Upper lobe of left lung (tissue), 6 donors: Measurements from ENCODE around the gene ARHGAP23. TPM values are rescaled to one million over a fixed set of nuclear protein-coding genes. Genes with fewer than 3 reads are reported as not detected.

ENCODE experiments used
- ATAC-seq, 2 donors: fragments of 200-7000 bp; cut with Tn5 transposase; one replicate each; pipeline ENCODE4 v1.9.1; 2022; ENCODE audit warnings: mild to moderate bottlenecking in 2 of 2, moderate library complexity in 2 of 2; ENCODE audit not compliant: low FRiP score in 2 of 2
- DNase-seq, 2 donors: peaks; one replicate each; pipeline ENCODE4 v3.0.0-alpha.2; 2019 to 2020
- H3K27ac ChIP-seq, 4 donors: fragments of 200-600 bp; sonication (generic); one replicate each; pipeline ENCODE4 v1.5.1; 2016 to 2019
- H3K27me3 ChIP-seq, 4 donors: fragments of 200-600 bp; sonication (generic); one replicate each; pipeline ENCODE4 v1.5.1; 2017 to 2019
- H3K36me3 ChIP-seq, 4 donors: fragments of 200-600 bp; sonication (generic); one replicate each; pipeline ENCODE4 v1.5.1; 2016 to 2019
- H3K4me1 ChIP-seq, 4 donors: fragments of 200-600 bp; sonication (generic); one replicate each; pipeline ENCODE4 v1.5.1; 2018 to 2019
- H3K4me3 ChIP-seq, 4 donors: fragments of 200-600 bp; sonication (generic); one replicate each; pipeline ENCODE4 v1.5.1; 2017 to 2019; ENCODE audit warnings: mild to moderate bottlenecking in 2 of 4, moderate library complexity in 1 of 4
- H3K9me3 ChIP-seq, 4 donors: fragments of 200-600 bp; sonication (generic); one replicate each; pipeline ENCODE4 v1.5.1; 2018 to 2019
- CTCF ChIP-seq, 6 experiments: fragments of 450-650 bp in 4 of 6; fragments of 200-600 bp in 2 of 6; sonication (generic) in 2 of 6; IDR thresholded peaks; one replicate each; pipeline ENCODE4 v1.5.1; 2016 to 2019; ENCODE audit warnings: antibody characterized with exemption in 6 of 6
- EP300 ChIP-seq, 4 donors: sonication (generic); formaldehyde crosslinking; IDR thresholded peaks; one replicate each; pipeline ENCODE4 v1.5.1; 2017; ENCODE audit warnings: antibody characterized with exemption in 4 of 4, control low read depth in 2 of 4
- POLR2A ChIP-seq, 4 donors: fragments of 450-650 bp; IDR thresholded peaks; one replicate each; pipeline ENCODE4 v1.5.1; 2016 to 2017; ENCODE audit warnings: antibody characterized with exemption in 4 of 4, mild to moderate bottlenecking in 2 of 4
- POLR2AphosphoS5 ChIP-seq, 2 donors: sonication (generic); formaldehyde crosslinking; IDR thresholded peaks; one replicate each; pipeline ENCODE4 v1.5.1; 2017; ENCODE audit warnings: antibody characterized with exemption in 2 of 2
- WGBS, 2 donors: methylation state at CpG; one replicate each; pipeline ENCODE4 v1.1.5; 2017 to 2018; 5-methylcytosine and 5-hydroxymethylcytosine counted together
- total RNA-seq, 6 donors: library from RNA; depleted of rRNA in 4 of 6; stranded (reverse); fragments of >200 nt in 4 of 6; gene quantifications; one replicate each; pipeline versions ENCODE4 v1.1.0 to v1.2.1, GENCODE V29; 2016 to 2021
- donor health status: DM: no; HTN: no; CAD: no; lungs with moderate emphysema.
- donor health status: DM: no; HTN: yes; CAD: no; lungs with severe emphysema.

The ARHGAP23 gene
- total RNA-seq, 6 donors from 2014 or later, result 30.4 to 104 (median 70.1) TPM

DNA sequence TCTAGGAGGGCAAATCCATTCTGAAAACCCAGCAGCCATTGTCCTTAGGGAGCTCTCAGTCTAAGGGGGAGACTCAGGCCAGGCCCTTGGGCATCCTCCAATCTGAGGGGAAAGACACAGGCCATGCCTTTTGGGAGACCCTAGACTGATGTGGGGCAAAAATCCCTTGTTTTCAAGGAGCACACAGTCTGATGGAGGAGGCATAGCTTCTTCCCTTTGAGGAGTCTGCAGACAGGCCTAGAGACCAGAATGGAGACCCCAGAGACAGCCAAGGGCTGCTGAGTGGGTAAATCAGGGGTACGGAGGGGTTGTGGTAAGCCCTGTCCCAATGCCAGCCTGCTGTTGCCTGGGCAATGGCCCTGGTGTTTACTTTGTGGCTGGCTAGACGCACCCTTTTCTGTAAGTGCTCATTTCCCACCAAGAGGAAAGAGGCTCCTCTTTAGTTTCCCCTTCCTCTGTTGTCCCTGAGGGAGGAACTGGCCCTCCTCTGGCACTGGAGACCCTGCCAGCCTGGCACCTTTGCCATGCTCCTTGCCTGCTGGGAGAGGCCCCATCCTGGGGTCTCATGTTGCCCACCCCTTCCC lies 19.3 kb downstream of the ARHGAP23 start:
- H3K36me3 ChIP-seq, result no peaks in the 10 kb centered on the region
- WGBS, 2 donors, result 13 to 17% methylated on average over 1 to 2 of the region's 2 CpGs
- ATAC-seq (no peak), DNase-seq (peak in 1 of 2 donors; percentile 60)
- H3K9me3 ChIP-seq, result no peaks in the 10 kb centered on the region
- peak overlapping the region; percentile 65 to 89 (median 79) for H3K27ac ChIP-seq
- TF ChIP-seq POLR2A (IDR thresholded peaks at IDR 0.05), result no peak
- TF ChIP-seq EP300 (IDR thresholded peaks at IDR 0.05), result peak in 2 of 4 donors; percentile 32 to 60
- peak in 1 of 2 donors; percentile 38 for TF ChIP-seq POLR2AphosphoS5 (IDR thresholded peaks at IDR 0.05)
- no peaks in the 10 kb centered on the region for H3K27me3 ChIP-seq
- H3K4me3 ChIP-seq, result no peak overlapping the region
- H3K4me1 ChIP-seq, result peaks cover 41 to 73% (median 55%) of the 10 kb centered on the region in 4 donors

DNA sequence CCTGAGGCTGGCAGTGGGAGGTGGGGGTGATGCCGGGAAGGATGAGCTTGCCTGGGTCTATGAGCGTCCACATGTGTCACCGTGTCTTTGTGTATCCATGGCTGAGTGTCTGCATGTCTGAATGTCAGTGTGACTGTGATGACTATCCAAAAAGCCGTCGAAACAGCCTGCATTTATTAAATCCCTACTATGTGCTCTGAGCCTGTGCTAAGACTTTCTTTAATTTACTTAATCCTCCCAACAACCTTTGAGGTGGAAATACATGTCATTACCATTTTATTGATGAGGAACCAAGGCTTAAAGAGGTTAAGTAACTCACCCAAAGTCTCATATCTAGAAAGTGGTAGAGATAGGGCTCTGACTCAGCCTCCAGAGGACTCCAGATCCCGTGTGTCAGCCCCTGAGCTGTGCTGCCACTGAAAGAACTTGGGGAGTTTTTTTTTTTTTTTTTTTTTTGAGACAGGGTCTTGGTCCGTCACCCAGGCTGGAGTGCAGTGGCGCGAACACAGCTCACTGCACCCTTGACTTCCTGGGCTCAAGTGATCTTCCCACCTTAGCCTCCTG lies 20.0 kb downstream of the ARHGAP23 start:
- ATAC-seq (no peak), DNase-seq (no peak)
- peak overlapping the region; percentile 65 to 89 (median 79) for H3K27ac ChIP-seq
- H3K27me3 ChIP-seq, result no peaks in the 10 kb centered on the region
- 66 to 68% methylated on average over 9 of the region's 9 CpGs for WGBS, 2 donors
- no peaks in the 10 kb centered on the region for H3K36me3 ChIP-seq
- H3K4me3 ChIP-seq, result no peak overlapping the region
- peaks cover 48 to 75% (median 56%) of the 10 kb centered on the region in 4 donors for H3K4me1 ChIP-seq
- no peaks in the 10 kb centered on the region for H3K9me3 ChIP-seq
- TF ChIP-seq CTCF (IDR thresholded peaks at IDR 0.05) (no peak), POLR2AphosphoS5 (IDR thresholded peaks at IDR 0.05) (no peak), EP300 (IDR thresholded peaks at IDR 0.05) (no peak), POLR2A (IDR thresholded peaks at IDR 0.05) (no peak)

DNA sequence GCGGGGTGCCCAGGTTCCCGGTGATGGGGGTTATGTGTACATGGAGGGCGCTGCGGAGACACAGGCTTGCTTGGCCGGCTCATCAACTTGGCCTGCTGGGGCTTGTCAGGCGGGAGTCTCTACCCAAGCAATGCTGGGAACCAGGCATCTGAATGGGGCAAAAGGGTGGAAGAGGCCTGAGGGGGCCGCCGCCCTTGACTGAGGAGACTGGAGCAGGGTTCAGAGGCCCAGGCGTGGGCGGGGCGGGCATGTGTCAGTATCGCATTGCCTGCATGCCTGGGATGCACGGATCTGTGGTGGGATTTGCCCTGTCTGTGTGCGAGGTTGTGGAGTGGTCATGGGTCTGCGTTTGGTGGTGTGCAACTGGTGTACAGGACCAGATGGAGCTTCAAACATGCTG lies 21.1 kb downstream of the ARHGAP23 start:
- TF ChIP-seq CTCF (IDR thresholded peaks at IDR 0.05), result no peak
- TF ChIP-seq POLR2AphosphoS5 (IDR thresholded peaks at IDR 0.05), result no peak
- TF ChIP-seq EP300 (IDR thresholded peaks at IDR 0.05), result no peak
- TF ChIP-seq POLR2A (IDR thresholded peaks at IDR 0.05), result no peak
- Histone ChIP-seq H3K4me3 (no peak overlapping the region), H3K4me1 (peaks cover 45 to 73% (median 51%) of the 10 kb centered on the region in 4 donors), H3K27ac (peak overlapping the region; percentile 79 to 89 (median 84)), H3K9me3 (no peaks in the 10 kb centered on the region), H3K36me3 (no peaks in the 10 kb centered on the region), H3K27me3 (no peaks in the 10 kb centered on the region)
- 72 to 73% methylated on average over 12 to 14 of the region's 15 CpGs for WGBS, 2 donors
- ATAC-seq (peak in 1 of 2 donors; percentile 1), DNase-seq (no peak)

- Histone ChIP-seq H3K4me3 (peak overlapping the region in 1 of 4 donors; percentile 27), H3K9me3 (no peaks in the 10 kb centered on the region), H3K36me3 (no peaks in the 10 kb centered on the region), H3K27me3 (no peaks in the 10 kb centered on the region), H3K4me1 (peaks cover 55 to 83% (median 63%) of the 10 kb centered on the region in 4 donors), H3K27ac (peak overlapping the region; percentile 79 to 89 (median 84))
- DNase-seq, result no peak
- ATAC-seq, result no peak
- WGBS, 2 donors, result 61 to 73% methylated on average over 6 of the region's 6 CpGs
- TF ChIP-seq POLR2AphosphoS5 (IDR thresholded peaks at IDR 0.05) (no peak), POLR2A (IDR thresholded peaks at IDR 0.05) (no peak), EP300 (IDR thresholded peaks at IDR 0.05) (no peak), CTCF (IDR thresholded peaks at IDR 0.05) (no peak)
These were observed 22.3 kb downstream of the ARHGAP23 start for GRCh38 chr17:38450557-38451029.

DNA sequence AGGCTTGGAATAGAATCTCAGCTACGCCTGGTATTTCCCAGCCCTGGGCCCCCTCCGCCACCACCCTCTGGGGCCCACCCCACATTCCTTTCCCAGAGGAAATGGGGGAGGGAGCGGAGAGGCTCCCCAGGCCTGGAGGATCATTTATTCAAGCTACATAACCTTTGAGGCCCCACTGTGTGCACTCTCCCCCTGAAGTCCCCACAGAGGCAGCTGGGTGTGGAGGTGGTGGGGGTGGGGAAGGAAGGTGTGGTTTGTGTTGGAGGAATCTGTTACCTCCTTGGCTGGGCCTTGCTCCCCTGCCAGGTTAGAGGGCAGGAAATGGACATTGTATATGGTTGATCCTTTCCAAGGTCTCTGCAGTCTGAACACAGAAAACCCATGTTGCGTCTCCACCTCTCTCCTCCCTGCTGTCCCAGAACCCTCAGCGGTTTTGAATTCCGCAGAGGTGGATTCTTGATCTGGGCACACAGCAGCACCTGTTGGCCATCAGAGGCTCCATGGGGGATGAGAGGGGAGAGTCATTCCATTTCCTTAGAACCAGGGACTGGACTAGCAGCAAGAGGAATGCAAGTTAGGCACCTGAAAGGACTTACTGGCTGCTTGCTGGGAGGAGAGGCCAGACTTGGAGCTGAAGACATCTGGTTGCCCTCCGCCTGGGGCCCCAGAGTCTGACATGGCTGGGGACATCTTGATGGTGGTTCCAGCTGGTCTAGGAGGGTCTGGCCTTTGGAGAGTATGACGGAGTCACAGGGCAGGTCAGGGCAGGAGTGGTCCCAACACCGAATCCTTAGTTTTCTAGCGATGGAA lies 23.0 kb downstream of the ARHGAP23 start:
- WGBS, 2 donors, result 50 to 56% methylated on average over 5 to 9 of the region's 10 CpGs
- Histone ChIP-seq H3K4me1 (peaks cover 62 to 90% (median 67%) of the 10 kb centered on the region in 4 donors), H3K4me3 (peak overlapping the region in 3 of 4 donors; percentile 9 to 27 (median 19)), H3K27me3 (no peaks in the 10 kb centered on the region), H3K36me3 (no peaks in the 10 kb centered on the region), H3K27ac (peak overlapping the region; percentile 79 to 89 (median 84)), H3K9me3 (no peaks in the 10 kb centered on the region)
- TF ChIP-seq CTCF (IDR thresholded peaks at IDR 0.05) (no peak), EP300 (IDR thresholded peaks at IDR 0.05) (peak in 2 of 4 donors; percentile 20 to 77), POLR2AphosphoS5 (IDR thresholded peaks at IDR 0.05) (peak; percentile 57 to 64)
- no peak for DNase-seq
- peak in 1 of 2 donors; percentile 73 for ATAC-seq
